RCC 7860 (cell line): Measurements from ENCODE around the gene ADCY2.

Experiments used
- DNase-seq: peaks from one replicate; pipeline ENCODE4 v3.0.0-alpha.2; 2015; ENCODE audit warnings: low spot score
- FAIRE-seq: peaks from 2 replicates; lab custom pipeline; 2012; peaks lifted over from hg19 to GRCh38; lab: Jason Lieb, UNC

The ADCY2 gene

DNA sequence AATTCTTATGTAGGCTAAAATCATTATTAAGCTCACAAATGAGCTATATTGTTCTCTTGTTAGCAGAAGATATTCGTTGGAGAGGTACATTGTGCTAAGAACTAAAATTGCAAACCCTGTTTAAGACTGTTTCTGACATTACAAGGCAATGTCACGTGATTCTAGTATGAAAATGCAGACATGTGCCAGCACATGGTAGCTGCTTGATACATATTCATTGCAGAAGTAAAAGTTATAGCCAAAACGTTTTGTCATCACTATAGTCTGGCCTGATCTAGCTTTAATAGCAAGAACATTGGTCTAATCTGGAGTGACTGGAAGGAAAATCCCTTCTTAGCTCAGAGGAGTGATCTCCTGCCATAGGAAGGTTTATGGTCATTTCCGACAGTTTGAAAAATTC lies 310.3 kb downstream of the ADCY2 start:
- DNase-seq = no peak
- no peak for FAIRE-seq

DNA sequence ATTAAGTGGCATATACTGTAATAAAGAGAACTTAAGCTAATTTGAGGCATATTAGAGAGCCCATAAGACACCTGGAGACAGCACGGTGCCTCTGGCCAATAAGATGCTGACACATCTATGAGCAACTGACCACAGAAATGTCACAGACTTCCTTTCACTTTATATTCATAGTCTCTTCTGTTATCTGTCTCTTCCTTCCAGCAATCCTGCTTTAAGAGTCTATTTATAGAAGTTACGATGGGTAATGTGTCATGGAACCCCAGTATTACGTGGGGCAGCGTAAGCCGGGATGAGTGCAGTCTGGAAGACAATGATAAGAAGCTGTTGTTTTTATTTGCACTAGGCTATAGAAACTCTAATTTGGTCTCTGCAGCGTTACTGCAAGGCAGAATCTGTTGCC lies 318.2 kb downstream of the ADCY2 start:
- peak; percentile 50 for DNase-seq
- no peak for FAIRE-seq

DNA sequence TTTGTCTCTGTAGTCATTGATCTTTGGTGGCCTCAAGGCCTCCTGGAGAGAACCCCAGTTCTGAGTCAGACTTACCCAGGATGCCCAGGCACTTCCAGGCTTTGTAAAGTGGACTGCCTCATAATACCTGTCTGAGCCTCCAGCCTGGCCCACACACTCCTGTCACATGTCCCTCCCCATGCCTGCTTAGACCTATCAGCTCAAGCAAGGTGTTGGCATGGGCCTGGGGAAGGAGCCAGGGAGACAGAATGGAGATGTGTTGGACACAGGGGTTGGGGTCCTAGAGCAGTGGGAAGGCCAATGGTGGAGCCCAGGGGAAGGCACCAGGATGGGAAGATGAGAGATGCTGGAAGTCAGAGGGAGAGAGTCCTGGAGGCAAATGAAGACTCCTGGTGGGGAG lies 318.8 kb downstream of the ADCY2 start:
- FAIRE-seq (no peak), DNase-seq (no peak)

DNA sequence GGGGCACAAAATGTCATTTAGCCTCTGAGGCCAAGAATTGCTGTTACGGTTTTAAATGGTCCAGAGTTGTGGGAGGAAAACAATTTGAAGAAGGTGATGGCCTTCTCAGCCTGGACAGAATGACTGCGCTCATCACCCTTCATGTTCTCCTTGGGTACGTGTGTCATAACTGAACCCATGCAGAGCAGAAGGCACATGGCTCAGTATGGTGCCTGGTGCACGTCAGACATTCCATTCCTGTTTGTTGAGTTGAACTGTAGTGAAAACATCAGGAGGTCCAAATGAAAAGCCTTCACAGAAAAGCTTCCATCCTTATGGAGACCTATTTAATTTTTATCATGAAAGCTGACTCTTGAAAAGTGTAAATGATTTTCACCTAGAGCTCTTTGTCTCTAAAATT lies 321.8 kb downstream of the ADCY2 start:
- DNase-seq (no peak), FAIRE-seq (no peak)

DNA sequence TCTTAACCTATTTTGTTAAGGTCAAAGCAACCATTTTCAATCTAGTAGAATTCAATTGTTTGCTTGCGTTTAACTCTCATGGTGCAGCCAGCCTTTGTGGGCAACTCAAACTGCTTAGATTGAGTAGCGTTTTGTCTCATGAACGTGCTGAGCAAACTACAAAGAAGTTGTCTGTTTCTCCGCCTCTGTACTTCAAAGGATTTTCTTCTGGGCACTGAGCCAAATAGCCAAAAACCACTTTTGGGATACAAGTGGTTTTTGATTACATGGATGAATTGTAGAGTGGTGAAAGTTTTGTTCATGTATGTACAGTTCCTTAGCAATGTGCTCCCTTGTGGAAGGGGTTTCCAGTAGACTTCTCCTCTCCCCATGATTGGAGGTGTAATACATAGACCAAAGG lies 332.1 kb downstream of the ADCY2 start:
- FAIRE-seq (no peak), DNase-seq (no peak)

DNA sequence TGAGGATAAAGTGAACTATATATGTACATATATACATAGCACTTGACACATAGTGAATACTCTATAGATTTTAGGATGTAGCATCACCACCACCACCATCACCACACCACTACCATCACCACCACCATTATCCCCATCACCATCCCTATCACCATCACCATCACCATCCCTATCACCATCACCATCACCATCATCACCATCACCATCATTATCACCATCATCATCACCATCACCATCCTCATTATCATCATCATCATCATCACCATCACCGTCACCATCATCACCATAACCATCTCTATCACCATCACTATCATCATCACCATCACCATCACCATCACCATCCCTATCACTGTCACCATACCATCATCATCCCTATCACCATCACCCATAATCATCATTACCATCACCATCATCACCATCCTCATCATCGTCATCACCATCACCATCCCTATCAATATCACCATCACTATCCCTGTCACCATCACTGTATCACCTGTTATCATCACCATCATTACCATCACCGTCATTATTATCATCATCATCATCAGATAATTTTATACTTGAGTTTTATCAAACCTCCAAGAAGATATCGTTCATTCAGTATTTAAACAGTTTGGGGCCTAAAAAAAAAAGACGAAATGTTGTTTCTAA lies 345.6 kb downstream of the ADCY2 start:
- FAIRE-seq = no peak
- no peak for DNase-seq

DNA sequence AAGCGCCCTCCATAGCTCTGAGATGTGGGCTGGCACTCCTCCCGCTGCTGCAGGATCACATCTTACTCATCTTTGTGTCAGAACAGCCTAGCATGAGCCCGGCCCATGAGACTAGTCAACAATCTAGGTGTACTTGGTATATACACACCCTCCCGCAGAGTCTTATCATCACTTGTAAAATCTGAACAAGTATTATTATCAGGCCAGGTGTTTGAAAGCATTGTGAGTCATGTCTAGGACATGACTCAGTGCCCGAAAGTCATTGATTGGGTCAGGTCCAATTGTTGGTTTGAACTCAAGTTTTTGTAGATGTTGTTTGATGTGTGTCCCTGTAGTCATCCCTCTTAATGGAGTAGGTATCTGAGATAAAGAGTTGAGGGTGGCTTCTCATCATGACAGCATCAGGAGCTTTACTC lies 346.3 kb downstream of the ADCY2 start:
- DNase-seq (peak; percentile 45), FAIRE-seq (no peak)

DNA sequence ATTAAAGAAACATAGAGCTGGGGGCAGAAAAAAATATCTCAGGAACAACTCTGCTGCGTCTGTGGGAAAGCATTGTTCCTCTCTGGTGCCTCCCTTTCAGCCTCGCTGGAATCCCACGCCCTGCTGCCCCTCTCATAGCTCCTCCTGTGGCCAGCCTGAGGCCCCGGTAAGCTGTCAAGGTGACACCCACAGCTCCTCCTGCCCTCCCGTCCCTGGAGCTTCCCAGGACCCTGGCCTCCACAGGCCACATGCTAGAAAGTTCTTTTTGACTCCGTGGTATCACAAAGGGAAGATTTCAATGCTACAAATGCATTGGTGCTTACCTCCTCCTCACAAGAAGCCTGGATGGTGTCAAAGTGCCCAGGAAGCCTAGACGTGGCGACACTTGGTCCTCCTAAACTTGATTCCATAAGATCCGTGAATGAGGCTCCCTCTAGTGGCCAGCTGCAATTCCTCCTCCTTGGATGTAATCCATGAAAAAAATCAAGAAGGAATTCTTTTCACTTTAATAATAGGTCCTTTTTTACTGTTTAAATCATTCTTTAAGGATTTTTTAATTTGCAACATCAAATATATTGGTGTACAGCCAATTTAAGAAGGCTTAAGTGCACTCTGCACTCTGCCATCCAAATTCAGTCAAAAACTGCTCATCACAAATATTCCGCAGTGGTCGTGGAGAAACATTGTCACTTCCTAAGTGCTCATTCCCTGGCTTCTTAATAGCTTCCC lies 350.1 kb downstream of the ADCY2 start:
- DNase-seq (peak; percentile 50), FAIRE-seq (peak; percentile 70)

DNA sequence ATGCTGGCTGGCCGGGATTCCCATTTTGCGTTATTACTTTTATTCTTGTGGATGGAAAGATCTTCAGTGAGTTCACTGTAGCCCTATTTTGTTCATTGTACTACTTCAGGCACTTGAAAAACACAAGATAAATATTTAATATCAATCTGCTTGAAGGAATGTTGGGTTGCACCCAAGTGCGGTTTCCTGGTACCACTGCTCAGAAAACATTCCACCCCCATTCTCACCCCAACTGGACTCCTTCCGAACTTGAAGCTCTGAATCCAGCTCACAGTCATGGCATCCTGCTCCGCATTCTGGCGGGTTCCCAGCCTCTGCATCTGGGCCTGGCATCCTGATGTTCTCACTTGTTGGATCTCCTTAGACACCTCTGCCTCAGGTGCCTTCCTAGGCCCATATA lies 351.8 kb downstream of the ADCY2 start:
- FAIRE-seq = no peak

DNA sequence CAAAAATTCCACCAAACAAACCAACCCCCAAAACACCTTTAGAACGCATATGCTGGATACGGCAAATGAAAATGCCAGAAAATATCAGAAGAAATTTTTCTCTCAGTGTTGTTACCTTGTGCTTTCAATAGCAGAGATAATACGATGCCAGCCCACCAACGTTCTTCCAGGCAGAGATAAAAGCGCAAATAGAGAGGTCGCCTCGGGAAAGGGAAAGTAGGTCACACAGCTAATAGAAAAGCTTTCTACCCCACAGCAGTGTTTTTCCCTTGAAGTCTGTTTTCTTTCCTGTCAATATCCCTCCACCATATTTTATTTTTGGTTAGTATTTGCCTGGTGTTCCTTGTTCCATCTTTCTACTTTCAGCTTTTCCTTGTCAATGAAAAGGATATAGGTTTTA lies 353.7 kb downstream of the ADCY2 start:
- FAIRE-seq (no peak), DNase-seq (no peak)

More for the DNA sequence above, 351.8 kb downstream of the ADCY2 start:
- no peak for DNase-seq

DNA sequence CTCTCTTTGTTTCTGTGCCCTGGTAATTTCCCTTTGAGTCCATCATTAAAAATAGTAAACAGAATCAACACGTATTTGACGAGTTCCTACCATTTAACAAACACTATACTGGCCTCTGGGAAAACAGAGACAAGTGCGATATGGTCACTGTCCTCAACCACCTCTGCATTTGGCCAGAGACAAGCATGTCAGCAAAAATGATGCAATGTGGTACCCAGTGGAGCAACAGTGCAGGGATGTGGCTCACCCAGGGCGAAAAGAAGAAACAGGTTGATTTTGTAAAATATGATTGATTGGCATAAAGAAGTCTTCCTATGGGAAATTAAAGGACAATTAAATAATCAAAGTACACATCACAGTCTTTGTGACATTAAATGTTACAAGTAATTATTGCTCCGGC lies 355.9 kb downstream of the ADCY2 start:
- FAIRE-seq (no peak), DNase-seq (no peak)

DNA sequence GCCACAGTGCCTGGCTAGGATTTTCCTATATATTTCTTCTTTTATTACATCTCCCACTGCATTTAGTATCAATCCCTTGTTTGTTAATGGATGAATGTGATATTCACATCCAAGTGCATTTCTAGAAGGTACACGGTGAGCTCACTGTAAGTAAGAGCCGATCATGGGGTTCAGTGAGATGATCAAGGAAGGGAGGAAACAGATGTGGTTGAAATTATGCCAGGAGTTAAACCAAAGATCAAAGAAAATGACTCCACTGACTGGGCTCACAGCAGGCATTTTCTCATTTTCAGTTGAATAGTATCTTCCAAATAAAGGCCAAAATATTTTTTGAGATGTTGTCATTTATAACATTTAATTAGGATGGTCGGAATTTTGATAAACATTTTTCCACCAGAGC lies 357.2 kb downstream of the ADCY2 start:
- DNase-seq (no peak), FAIRE-seq (no peak)

DNA sequence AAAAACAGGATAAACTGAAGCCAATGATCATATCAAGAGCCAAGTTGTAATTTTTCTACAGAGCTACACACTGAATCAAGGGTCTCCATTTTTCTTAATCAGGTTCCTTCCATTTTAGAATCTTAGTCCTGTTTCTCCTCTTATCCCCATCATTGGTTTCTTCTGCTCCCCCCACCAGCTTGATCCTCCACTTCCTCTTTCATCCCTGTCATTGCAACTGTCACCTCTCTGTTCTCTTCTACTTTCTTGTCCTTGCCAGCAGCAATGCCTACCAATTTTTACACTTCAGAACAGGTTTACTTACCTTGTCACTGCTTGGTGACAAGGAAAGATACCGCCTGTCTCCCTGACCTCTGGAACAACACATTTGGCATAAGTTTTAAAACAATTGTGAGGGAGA lies 357.7 kb downstream of the ADCY2 start:
- FAIRE-seq (no peak), DNase-seq (no peak)

DNA sequence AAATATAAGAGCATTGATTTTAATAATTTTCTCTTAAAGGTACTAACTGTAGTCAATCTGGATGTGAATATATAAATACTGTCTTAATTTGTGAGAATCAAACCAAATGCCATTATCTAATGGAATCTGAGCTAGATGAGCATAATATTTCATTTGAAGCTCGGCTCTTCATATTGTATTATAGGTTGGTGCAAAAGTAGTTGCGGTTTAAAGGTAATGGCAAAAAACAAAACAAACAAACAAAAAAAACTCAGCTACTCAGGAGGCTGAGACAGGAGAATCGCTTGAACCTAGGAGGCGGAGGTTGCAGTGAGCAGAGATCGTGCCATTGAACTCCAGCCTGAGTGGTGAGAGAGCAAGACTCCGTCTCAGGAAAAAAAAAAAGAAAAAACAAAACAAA lies 358.6 kb downstream of the ADCY2 start:
- no peak for FAIRE-seq
- DNase-seq = no peak

DNA sequence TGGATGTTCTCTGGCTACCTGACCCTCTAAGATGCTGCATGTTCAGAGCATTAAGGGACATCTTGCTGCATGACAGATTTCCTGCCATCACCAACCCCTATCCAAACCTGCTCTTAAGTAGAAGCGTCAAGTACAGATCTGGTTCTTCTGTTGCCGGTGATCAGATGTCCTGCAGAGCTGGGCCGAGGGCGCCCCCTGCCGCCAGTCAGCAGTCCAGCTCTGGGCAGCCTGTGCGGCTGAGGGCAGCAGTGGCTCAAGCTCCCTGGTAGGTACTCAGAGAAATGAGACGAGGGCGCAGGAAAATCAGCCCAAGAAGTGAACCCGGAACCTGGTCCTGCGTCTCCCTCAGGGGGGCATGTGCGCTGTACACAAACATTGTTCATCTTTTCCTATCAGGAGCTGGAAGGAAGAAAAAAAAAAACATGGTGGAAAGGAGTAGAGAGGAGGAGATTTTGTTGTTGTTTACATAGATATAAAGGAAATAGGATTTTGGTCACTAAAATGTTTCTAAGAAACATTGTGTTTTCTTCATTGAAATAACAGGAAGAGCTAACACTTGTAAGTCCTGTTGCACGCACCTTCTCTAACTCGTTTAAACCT lies 359.2 kb downstream of the ADCY2 start:
- DNase-seq = peak; percentile 50
- no peak for FAIRE-seq

DNA sequence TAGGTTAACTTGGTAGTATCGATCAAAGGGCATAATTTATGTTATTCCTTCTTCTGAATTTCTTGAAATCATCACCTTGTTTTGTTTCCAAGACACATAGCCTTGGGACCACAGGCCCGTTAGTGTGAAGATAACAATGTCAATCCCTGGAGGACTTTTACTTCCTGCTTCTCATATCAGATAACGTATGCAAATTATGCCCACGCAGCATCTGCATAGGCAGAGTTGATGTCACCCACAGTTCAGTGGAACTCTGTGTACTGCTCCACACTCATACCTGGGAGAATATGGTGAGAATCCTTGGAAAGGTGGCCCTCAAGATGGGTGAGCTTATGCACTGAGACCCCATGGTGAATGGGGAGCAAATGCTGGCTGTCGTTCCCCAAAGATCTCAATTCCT lies 360.0 kb downstream of the ADCY2 start:
- FAIRE-seq = no peak
- DNase-seq = no peak

DNA sequence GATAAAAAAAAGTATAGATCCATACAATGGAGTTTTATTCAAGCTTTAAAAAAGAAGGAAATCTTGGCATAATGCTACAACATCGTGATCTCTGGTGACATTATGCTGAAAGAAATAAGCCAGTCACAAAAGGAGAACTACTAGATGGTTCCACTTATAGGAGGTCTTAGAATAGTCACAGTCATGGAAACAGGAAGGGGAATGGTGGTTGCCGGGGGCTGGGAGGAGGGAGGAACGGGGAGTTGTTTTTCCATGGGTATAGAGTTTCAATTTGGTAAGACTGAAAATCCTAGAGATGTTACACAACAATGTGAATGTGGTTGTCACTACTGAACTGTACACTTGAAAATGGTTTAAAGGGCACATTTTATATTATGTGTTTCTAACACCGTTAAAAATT lies 360.5 kb downstream of the ADCY2 start:
- FAIRE-seq = no peak
- DNase-seq = no peak

DNA sequence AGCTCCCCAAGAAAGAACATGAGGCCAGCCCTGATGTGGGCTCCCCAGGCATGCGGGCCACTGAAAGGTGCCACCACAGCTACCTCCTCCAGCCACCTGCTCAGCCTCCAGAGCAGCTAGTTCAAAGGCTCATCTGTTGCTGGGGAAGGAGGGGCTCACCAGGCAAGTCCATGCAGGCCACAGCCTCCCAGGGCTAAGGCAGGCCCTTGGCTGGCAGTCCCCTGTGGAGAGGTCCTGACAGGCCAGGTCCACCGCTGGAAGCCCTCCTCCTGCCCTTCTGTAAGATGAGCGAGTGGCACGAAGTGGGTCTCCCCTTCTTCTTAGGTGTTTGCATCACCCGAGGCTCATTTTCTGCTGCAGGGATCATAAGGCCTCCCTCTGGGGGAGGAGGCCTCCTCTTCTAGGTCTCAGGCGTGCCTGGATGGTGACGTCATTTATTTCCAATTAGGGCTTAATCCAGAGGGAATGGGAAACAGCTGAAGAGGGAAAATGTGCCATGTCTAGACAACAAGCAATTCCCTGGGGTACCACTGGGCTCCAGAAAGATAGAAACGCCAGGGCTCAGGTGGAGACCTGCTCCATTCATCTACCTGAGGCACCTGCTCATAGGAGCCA lies 363.4 kb downstream of the ADCY2 start:
- no peak for DNase-seq
- FAIRE-seq = no peak

DNA sequence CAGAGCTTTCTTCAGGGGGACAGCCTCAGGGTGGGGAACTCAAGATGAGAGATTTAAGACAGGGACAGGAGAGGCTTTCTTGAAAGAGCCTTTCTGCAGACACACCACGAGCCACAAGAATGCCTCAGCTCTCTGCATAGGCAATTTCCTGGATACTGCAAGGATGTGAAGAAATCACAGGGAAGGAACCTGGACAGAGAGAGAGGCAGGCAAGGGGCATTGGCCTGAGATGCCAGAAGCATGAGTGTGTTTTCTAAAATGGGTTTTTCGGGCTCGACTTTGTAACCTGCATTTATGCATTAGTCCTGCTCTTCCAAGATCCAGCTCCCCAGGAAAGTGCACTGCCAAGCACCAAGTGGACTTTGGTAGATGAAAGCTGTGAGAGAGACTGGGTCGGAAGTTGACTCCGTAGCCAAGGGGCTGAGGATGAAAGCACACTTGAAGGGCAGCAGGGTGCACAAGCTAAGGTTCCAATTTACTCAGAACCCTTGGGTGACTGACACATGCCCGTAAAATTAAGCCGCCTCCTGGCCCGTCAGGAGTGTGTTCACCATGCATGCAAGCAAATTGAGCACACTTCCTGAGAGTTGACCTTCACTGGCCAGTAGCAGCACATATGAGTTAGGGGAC lies 364.1 kb downstream of the ADCY2 start:
- FAIRE-seq (no peak), DNase-seq (no peak)

DNA sequence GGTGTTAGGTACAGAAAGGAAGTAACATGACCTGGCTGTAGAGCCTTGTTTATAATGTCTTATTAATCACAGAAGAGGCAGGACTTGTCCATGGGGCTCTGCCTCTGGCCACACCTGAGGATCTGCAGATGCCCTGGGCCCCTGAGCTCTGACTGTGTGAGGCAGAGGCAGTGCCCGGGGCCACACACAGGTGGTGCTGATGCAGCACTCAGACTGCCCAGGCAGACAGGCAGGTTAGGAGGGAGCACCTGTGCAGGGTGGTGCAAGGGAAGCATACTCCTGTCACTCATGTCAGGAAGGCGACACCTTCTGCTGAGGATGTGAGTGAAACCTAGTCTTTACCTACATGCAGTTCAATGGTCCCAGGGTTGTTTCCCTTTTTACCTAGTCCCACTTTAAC lies 366.3 kb downstream of the ADCY2 start:
- no peak for DNase-seq
- no peak for FAIRE-seq

DNA sequence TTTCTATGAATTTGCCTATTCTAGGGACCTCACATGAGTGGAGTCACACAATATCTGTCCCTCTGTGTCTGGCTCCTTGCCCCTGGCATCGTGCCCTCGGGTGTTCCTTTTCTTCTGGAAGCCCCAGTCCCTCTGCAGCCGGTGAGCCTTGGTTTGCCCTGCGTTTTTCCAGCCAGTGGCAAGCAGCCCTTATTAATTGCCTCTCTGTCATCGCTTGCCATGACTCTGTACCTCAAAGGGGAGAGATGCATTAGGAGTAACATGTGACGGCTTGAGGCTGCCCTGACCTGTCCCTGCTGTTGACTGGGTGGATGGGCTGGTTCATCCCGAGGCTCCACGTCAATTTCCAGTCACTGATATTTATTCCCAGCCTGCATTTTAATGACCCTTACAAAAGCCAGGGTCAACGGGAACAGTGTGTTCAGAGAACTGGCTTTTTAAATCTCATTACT lies 367.7 kb downstream of the ADCY2 start:
- FAIRE-seq (no peak), DNase-seq (no peak)
